Body of pancreas (tissue), 4 donors: ENCODE results near the gene SRSF4. TPM values are rescaled to one million over a fixed set of nuclear protein-coding genes. Genes with fewer than 3 reads are reported as not detected.
A peak's percentile ranks its signal among the peaks of the same experiment; 100 is the strongest.

Source experiments
- ATAC-seq: fragments of 150-250 bp; one replicate; pipeline ENCODE4 v1.9.1; 2016
- DNase-seq, 4 donors: peaks; one replicate each; pipeline ENCODE4 v3.0.0-alpha.2; 2019
- H3K27ac ChIP-seq, 4 donors: fragments of 200-600 bp; sonication (generic); 1 replicate in 3 of 4; 2 replicates in 1 of 4; pipeline versions ENCODE4 v1.5.1 to v1.6.1; 2016 to 2019; ENCODE audit warnings: mild to moderate bottlenecking in 1 of 4, mixed read lengths in 1 of 4, moderate library complexity in 1 of 4
- H3K27me3 ChIP-seq, 2 donors: fragments of 200-600 bp; sonication (generic); one replicate each; pipeline ENCODE4 v1.6.0; 2016; ENCODE audit warnings: mild to moderate bottlenecking in 1 of 2
- H3K36me3 ChIP-seq, 2 donors: fragments of 200-600 bp; sonication (generic); replicated peaks in 1 of 2; 2 replicates each; pipeline ENCODE4 v1.5.1; 2016; ENCODE audit warnings: low read depth in 2 of 2; ENCODE audit not compliant: insufficient read depth in 1 of 2
- H3K4me1 ChIP-seq: fragments of 200-600 bp; sonication (generic); one replicate; pipeline ENCODE4 v1.6.0; 2016
- H3K4me3 ChIP-seq, 2 donors: fragments of 200-600 bp; sonication (generic); 1 replicate in 1 of 2; 2 replicates in 1 of 2; pipeline ENCODE4 v1.5.1; 2016 to 2019
- H3K9me3 ChIP-seq, 3 donors: fragments of 200-600 bp; sonication (generic); 1 replicate in 2 of 3; 2 replicates in 1 of 3; pipeline ENCODE4 v1.5.1; 2016
- CTCF ChIP-seq, 7 experiments: fragments of 450-650 bp in 4 of 7; fragments of 200-600 bp in 3 of 7; sonication (generic) in 3 of 7; IDR thresholded peaks; one replicate each; pipeline ENCODE4 v1.5.1; 2016 to 2019; ENCODE audit warnings: antibody characterized with exemption in 7 of 7
- POLR2A ChIP-seq, 3 donors: fragments of 450-650 bp; IDR thresholded peaks; one replicate each; pipeline ENCODE4 v1.6.1; 2016; ENCODE audit warnings: antibody characterized with exemption in 3 of 3, mild to moderate bottlenecking in 2 of 3
- WGBS, 2 donors: methylation state at CpG; one replicate each; pipeline ENCODE4 v1.1.5; 2017; 5-methylcytosine and 5-hydroxymethylcytosine counted together
- intact Hi-C: fragments of 100-400 bp; cut with DNase I; formaldehyde crosslinking; loops from one replicate; pipeline ENCODE4 v1.15.1; 2023
- total RNA-seq, 2 donors: library from RNA; depleted of rRNA; stranded (reverse); fragments of >200 nt; gene quantifications; one replicate each; pipeline ENCODE4 v1.1.0, GENCODE V29; 2016

SRSF4 gene
- total RNA-seq, 2 donors from 2014 or later: 50.3 to 58.3 TPM

DNA sequence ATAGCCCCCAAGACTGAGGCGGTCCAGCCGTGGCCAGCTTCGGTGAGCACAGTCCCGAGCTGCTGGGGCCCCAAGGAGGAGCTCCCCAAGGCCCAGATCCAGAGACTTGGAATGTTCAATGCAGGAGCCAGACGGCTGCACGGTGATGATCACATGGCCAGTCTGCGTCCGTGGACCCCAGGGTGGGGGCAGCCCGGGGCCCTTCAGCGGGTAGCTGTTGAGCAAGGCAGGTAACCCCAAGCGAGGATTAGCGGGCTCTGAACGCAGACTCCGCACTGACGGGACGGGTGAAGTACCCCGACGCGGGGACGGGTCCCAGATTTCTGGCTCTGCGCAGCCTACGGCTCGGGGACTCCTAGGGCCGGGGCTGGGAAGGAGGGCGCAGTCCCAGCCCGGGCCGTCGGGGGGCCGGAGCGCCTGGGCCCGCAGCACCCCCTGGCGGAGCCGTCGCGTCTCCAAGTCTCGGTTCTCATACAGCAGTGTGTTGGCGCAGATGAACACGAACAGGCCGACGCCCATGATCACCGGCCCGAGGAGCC, 60.7 kb downstream of the SRSF4 start:
- H3K4me1 ChIP-seq: peaks cover 35% of the 10 kb centered on the region
- TF ChIP-seq POLR2A (IDR thresholded peaks at IDR 0.05) (no peak), CTCF (IDR thresholded peaks at IDR 0.05) (peak in 6 of 7 experiments; percentile 25 to 59 (median 47))
- no peaks in the 10 kb centered on the region for H3K36me3 ChIP-seq
- peak; percentile 31 for ATAC-seq
- no peaks in the 10 kb centered on the region for H3K9me3 ChIP-seq
- DNase-seq: peak in 2 of 4 donors; percentile 32 to 39
- H3K27ac ChIP-seq: no peak overlapping the region
- intact Hi-C loops: no loop called here
- 34 to 91% methylated on average over 4 to 41 of the region's 42 CpGs for WGBS, 2 donors
- peaks cover 0 to 24% of the 10 kb centered on the region in 2 donors for H3K27me3 ChIP-seq
- no peak overlapping the region for H3K4me3 ChIP-seq

- 91 to 92% methylated on average over 6 of the region's 6 CpGs for WGBS, 2 donors
- ATAC-seq (no peak), DNase-seq (no peak)
- H3K36me3 ChIP-seq: peaks cover 0 to 4% of the 10 kb centered on the region in 2 donors
- H3K27me3 ChIP-seq: peaks cover 0 to 24% of the 10 kb centered on the region in 2 donors
- intact Hi-C loops: no loop called here
- H3K4me3 ChIP-seq: no peak overlapping the region
- TF ChIP-seq POLR2A (IDR thresholded peaks at IDR 0.05) (no peak), CTCF (IDR thresholded peaks at IDR 0.05) (no peak)
- H3K27ac ChIP-seq: no peak overlapping the region
- H3K9me3 ChIP-seq: no peaks in the 10 kb centered on the region
- peaks cover 35% of the 10 kb centered on the region for H3K4me1 ChIP-seq
These were observed 61.3 kb downstream of the SRSF4 start for GRCh38 chr1:29120367-29120766.

DNA sequence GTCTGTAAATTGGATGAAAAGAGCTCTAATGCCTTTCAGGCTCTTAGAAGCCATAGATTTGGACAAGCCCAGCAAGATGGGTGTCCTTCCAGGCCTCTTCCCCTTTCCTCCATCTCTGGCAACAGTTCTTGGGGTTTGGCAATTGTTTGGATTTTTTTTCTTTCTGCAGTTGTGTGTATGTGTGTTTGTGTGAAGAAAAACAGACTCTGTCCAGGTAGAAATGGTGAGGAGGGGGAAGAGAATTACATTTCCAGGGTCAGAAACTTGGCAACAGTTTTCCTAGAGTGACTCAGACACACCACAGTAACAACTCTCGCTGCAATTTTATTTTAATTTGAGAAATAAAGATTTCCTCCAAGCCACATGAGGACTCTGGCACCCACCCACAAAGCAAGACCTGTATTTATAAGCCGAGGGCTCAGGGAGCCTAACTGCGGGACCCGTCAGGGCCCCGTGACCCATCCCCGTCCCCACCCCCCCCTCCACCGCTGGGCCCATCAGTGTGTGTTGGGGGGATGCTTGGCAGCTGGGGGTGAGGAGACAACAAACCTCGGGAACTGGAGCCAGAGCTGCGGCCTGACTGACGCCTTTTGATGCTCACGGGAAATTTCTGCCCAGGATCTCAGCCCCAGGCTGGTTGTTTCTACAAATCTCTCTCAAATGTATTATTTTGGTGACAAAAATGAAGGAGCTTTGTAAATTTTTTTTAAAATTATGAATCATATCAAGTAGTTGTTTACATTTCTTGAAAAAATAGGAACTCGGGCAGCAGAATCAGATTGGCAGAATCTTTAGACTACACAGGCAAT, 62.4 kb downstream of the SRSF4 start:
- H3K9me3 ChIP-seq: no peaks in the 10 kb centered on the region
- intact Hi-C loops: no loop called here
- peaks cover 25% of the 10 kb centered on the region for H3K4me1 ChIP-seq
- ATAC-seq: no peak
- peaks cover 0 to 19% of the 10 kb centered on the region in 2 donors for H3K27me3 ChIP-seq
- no peak overlapping the region for H3K4me3 ChIP-seq
- H3K27ac ChIP-seq: no peak overlapping the region
- no peak for TF ChIP-seq POLR2A (IDR thresholded peaks at IDR 0.05)
- no peak for TF ChIP-seq CTCF (IDR thresholded peaks at IDR 0.05)
- no peak for DNase-seq
- peaks cover 0 to 5% of the 10 kb centered on the region in 2 donors for H3K36me3 ChIP-seq
- WGBS, 2 donors: 84% methylated on average over 12 of the region's 12 CpGs

DNA sequence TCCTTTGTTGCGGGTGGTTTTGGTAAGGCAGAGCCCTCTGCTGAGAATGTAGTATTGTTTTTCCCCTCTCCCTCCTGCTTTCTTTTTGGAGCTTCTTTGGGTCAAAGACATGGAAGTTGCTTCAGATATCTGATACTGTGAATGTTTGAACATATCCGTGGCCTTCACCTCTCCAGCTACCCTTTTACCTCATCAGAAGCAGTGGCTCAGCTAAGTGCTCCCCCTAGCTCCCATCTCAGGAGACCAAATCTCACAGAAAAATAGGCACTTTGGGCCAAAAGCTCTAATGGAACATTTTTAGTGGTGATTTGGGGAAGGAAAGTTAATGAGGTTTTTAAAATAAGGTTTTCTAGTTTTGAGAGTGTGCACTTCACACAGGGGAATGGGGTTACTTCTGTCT, 64.3 kb downstream of the SRSF4 start:
- Histone ChIP-seq H3K27me3 (peaks cover 0 to 7% of the 10 kb centered on the region in 2 donors), H3K36me3 (peaks cover 0 to 5% of the 10 kb centered on the region in 2 donors), H3K27ac (no peak overlapping the region), H3K9me3 (no peaks in the 10 kb centered on the region), H3K4me1 (peaks cover 8% of the 10 kb centered on the region), H3K4me3 (no peak overlapping the region)
- intact Hi-C loops: no loop called here
- DNase-seq (no peak), ATAC-seq (no peak)
- 72 to 86% methylated on average over 2 of the region's 2 CpGs for WGBS, 2 donors
- TF ChIP-seq CTCF (IDR thresholded peaks at IDR 0.05): no peak
- no peak for TF ChIP-seq POLR2A (IDR thresholded peaks at IDR 0.05)
